GM12878 (cell line): ENCODE data around the gene EAF2. TPM values are rescaled to one million over a fixed set of nuclear protein-coding genes. Genes with fewer than 3 reads are reported as not detected.

Experiments used
- ATAC-seq: fragments of 200-7000 bp; cut with Tn5 transposase; 3 replicates; pipeline ENCODE4 v1.9.1; 2020; ENCODE audit warnings: mild to moderate bottlenecking, moderate library complexity
- BruUV-seq: library from RNA; stranded (reverse); fragments of 400-500 nt; replicated peaks from 2 replicates; lab custom pipeline; 2021; lab: Mats Ljungman, UMichigan
- CTCF ChIA-PET: fragments of 300-600 bp; sonication (Branson Sonifier 250); formaldehyde crosslinking; extraction: SDS; loops from one replicate; lab custom pipeline; 2021; ENCODE audit warnings: inconsistent platforms; lab: Yijun Ruan, JAX
- POLR2A ChIA-PET: fragments of 350-600 bp; formaldehyde crosslinking; extraction: SDS; loops from one replicate; lab custom pipeline; 2021; ENCODE audit warnings: inconsistent platforms; lab: Charles Lee
- RAD21 ChIA-PET: fragments of 300-600 bp; sonication (Branson Sonifier 250); formaldehyde crosslinking; loops from one replicate; lab custom pipeline; 2023; ENCODE audit warnings: antibody characterized with exemption; ENCODE audit not compliant: unreplicated experiment; lab: Charles Lee
- SMC1A ChIA-PET: fragments of 300-600 bp; sonication (Branson Sonifier 250); formaldehyde crosslinking; loops from one replicate; lab custom pipeline; 2023; ENCODE audit not compliant: unreplicated experiment, uncharacterized antibody; lab: Charles Lee
- DNase-seq: peaks from one replicate; pipeline ENCODE4 v3.0.0-alpha.2; 2011; ENCODE audit warnings: low read depth, low spot score
- FAIRE-seq: peaks from 3 replicates; lab custom pipeline; 2011; peaks lifted over from hg19 to GRCh38; lab: Jason Lieb, UNC
- H2AFZ ChIP-seq: 2 replicates; pipeline ENCODE4 v1.6.0; 2011; ENCODE audit warnings: low read depth, low read length, control low read depth; ENCODE audit not compliant: control insufficient read depth
- H3K27ac ChIP-seq: 2 replicates; pipeline ENCODE4 v1.5.1; 2011; ENCODE audit warnings: control low read depth; ENCODE audit not compliant: control insufficient read depth, insufficient read depth
- H3K27me3 ChIP-seq, 2 experiments: replicated peaks in 1 of 2; 2 replicates each; pipeline versions ENCODE4 v1.6.0 to v1.6.1; 2011; ENCODE audit warnings: low read length in 1 of 2; ENCODE audit not compliant: control insufficient read depth in 2 of 2, insufficient read depth in 2 of 2
- H3K36me3 ChIP-seq, 2 experiments: 2 replicates each; pipeline ENCODE4 v1.5.1; 2011; ENCODE audit warnings: low read length in 1 of 2; ENCODE audit not compliant: control insufficient read depth in 2 of 2, insufficient read depth in 2 of 2
- H3K4me1 ChIP-seq: 2 replicates; pipeline ENCODE4 v1.6.1; 2011; ENCODE audit warnings: mild to moderate bottlenecking, low read length, moderate library complexity, mixed read lengths; ENCODE audit not compliant: control insufficient read depth, insufficient read depth
- H3K4me2 ChIP-seq: 2 replicates; pipeline ENCODE4 v1.6.0; 2011; ENCODE audit warnings: control low read depth; ENCODE audit not compliant: control insufficient read depth, insufficient read depth
- H3K4me3 ChIP-seq: fragments of 200-600 bp; sonication (generic); 2 replicates; pipeline ENCODE4 v1.5.1; 2016
- H3K79me2 ChIP-seq: 2 replicates; pipeline ENCODE4 v1.6.0; 2011; ENCODE audit warnings: low read length; ENCODE audit not compliant: control insufficient read depth, insufficient read depth
- H3K9ac ChIP-seq: 2 replicates; pipeline ENCODE4 v1.8.0; 2011; ENCODE audit warnings: low read length, control low read depth, mixed read lengths; ENCODE audit not compliant: control insufficient read depth, insufficient read depth
- H3K9me3 ChIP-seq: replicated peaks from 3 replicates; pipeline ENCODE4 v1.5.1; 2011; ENCODE audit warnings: mild to moderate bottlenecking, low read length; ENCODE audit not compliant: control insufficient read depth, insufficient read depth
- H4K20me1 ChIP-seq: 2 replicates; pipeline ENCODE4 v1.6.0; 2011; ENCODE audit not compliant: control insufficient read depth, insufficient read depth
- ATF7 ChIP-seq: fragments of 450-650 bp; IDR thresholded peaks from 2 replicates; pipeline ENCODE4 v1.6.1; 2016; ENCODE audit warnings: low read depth, mild to moderate bottlenecking
- CBFB ChIP-seq: IDR thresholded peaks from 2 replicates; pipeline ENCODE4 v1.6.1; 2016; ENCODE audit warnings: antibody characterized with exemption, low read depth
- CREM ChIP-seq: IDR thresholded peaks from 2 replicates; pipeline ENCODE4 v1.6.1; 2014; ENCODE audit warnings: antibody characterized with exemption, low read depth
- HCFC1 ChIP-seq: fragments of 150-350 bp; IDR thresholded peaks from 2 replicates; pipeline ENCODE4 v1.6.1; 2014; ENCODE audit warnings: low read length
- HDAC6 ChIP-seq: fragments of 200-600 bp; sonication (generic); IDR thresholded peaks from one replicate; pipeline ENCODE4 v1.8.0; 2017; ENCODE audit warnings: antibody characterized with exemption; ENCODE audit not compliant: unreplicated experiment
- IKZF2 ChIP-seq, 2 experiments: fragments of 450-650 bp; IDR thresholded peaks; 2 replicates each; pipeline ENCODE4 v1.6.1; 2017; ENCODE audit warnings: mild to moderate bottlenecking in 2 of 2, moderate library complexity in 2 of 2
- IRF4 ChIP-seq: IDR thresholded peaks from 2 replicates; pipeline ENCODE4 v1.6.1; 2011; ENCODE audit warnings: low read depth, low read length
- JUND ChIP-seq: IDR thresholded peaks from 2 replicates; pipeline ENCODE4 v1.6.1; 2012; ENCODE audit warnings: low read depth, mild to moderate bottlenecking, low read length, improper control_type of control experiment, moderate library complexity
- MEF2A ChIP-seq: IDR thresholded peaks from 2 replicates; pipeline ENCODE4 v1.6.1; 2011; ENCODE audit warnings: low read depth, mild to moderate bottlenecking, low read length, moderate library complexity; ENCODE audit not compliant: insufficient read depth
- NFXL1 ChIP-seq: fragments of 450-650 bp; IDR thresholded peaks from 2 replicates; pipeline ENCODE4 v1.6.1; 2017; ENCODE audit warnings: antibody characterized with exemption, mild to moderate bottlenecking, borderline replicate concordance
- POLR2A ChIP-seq: IDR thresholded peaks from 2 replicates; pipeline ENCODE4 v1.6.1; 2011; ENCODE audit warnings: low read depth, mild to moderate bottlenecking, low read length
- SPI1 ChIP-seq: IDR thresholded peaks from 2 replicates; pipeline ENCODE4 v1.6.1; 2011; ENCODE audit warnings: low read depth, mild to moderate bottlenecking, low read length, moderate library complexity, borderline replicate concordance; ENCODE audit not compliant: insufficient read depth
- in situ Hi-C: fragments of 300-500 bp; cut with MboI; formaldehyde crosslinking; loops from 9 replicates; pipeline ENCODE4 v1.14.3; 2018; ENCODE audit warnings: mixed read lengths
- intact Hi-C: fragments of 100-400 bp; cut with micrococcal nuclease; formaldehyde crosslinking; loops from one replicate; pipeline ENCODE4 v1.14.2; 2022; ENCODE audit not compliant: unreplicated experiment
- polyA plus RNA-seq, 11 experiments: library from polyadenylated mRNA; depleted of rRNA in 4 of 11; unstranded in 6 of 11; stranded (reverse) in 5 of 11; fragments of >200 nt; fragmentation: Nextera tagmentation in 4 of 11; fragmentation: Illumina TruSeq in 1 of 11; extraction: Ambion mirVana in 4 of 11; extraction: Trizol in 1 of 11; gene quantifications; 1 replicate in 1 of 11; 2 replicates in 10 of 11; pipeline versions ENCODE4 v1.2.1 to v1.2.3, GENCODE V29; 2011 to 2016; ENCODE audit warnings: inconsistent platforms in 2 of 11, missing spikeins in 2 of 11, low read depth in 1 of 11
- total RNA-seq, 4 experiments: library from RNA; depleted of rRNA in 3 of 4; stranded (reverse); fragments of >200 nt in 3 of 4; fragmentation: Illumina TruSeq in 1 of 4; extraction: Trizol in 1 of 4; gene quantifications; 2 replicates each; pipeline versions ENCODE4 v1.2.1 to v1.2.3, GENCODE V29; 2013 to 2021
- TF ChIP-seq, protein P1 (sequence below): IDR thresholded peaks from 2 replicates; pipeline ENCODE4 v1.6.1; 2011; ENCODE audit warnings: mild to moderate bottlenecking, low read depth, low read length, moderate library complexity; ENCODE audit not compliant: insufficient replicate concordance
- TF ChIP-seq, protein P2 (sequence below): IDR thresholded peaks from 2 replicates; pipeline ENCODE4 v1.6.1; 2012; ENCODE audit warnings: low read depth, low read length, improper control_type of control experiment
- TF ChIP-seq, protein P3 (sequence below), 3 experiments: IDR thresholded peaks in 2 of 3; conservative IDR thresholded peaks in 1 of 3; 2 replicates each; pipeline ENCODE4 v1.5.1; 2011; ENCODE audit warnings: low read depth in 3 of 3, low read length in 3 of 3, mild to moderate bottlenecking in 3 of 3, control low read depth in 2 of 3, moderate library complexity in 2 of 3, inconsistent platforms in 1 of 3, mixed read lengths in 1 of 3; ENCODE audit not compliant: control insufficient read depth in 2 of 3, insufficient read depth in 1 of 3; ENCODE audit errors: extremely low read depth in 1 of 3
- TF ChIP-seq, protein P4 (sequence below): fragments of 450-650 bp; IDR thresholded peaks from 2 replicates; pipeline ENCODE4 v1.6.1; 2017; ENCODE audit warnings: borderline replicate concordance

Gene EAF2
- total and polyA plus RNA-seq, 10 of the 15 experiments (the other 5 are each of a cell fraction or from before 2014, with no cell fraction given) = 47.3 to 193 (median 72.2) TPM

DNA sequence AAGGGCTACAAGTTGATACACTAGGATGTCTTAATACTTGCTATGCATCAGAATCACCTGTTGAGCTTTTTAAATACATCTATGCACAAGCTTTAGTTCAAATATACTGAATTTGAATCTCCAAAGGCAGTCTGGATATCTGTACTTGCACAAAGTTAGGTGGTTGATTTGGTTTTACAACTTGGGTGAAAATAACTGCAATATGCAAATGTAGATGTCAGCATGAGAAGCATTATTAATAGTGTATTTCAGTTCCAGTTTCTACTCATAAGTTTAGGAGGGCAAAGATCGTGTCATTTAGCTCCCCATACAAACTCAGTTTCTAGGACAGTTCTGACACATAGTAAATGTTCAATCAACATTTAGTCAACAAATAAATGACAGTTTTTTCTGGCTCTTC is 25.8 kb upstream of the EAF2 start (continued):
- TF ChIP-seq JUND (no peak), ATF7 (peak; percentile 86), MEF2A (peak; percentile 87; the same call in 1 of the 2 replicates), NFXL1 (no peak), IKZF2 (IDR thresholded peaks at IDR 0.05) (peak in 1 of 2 experiments; percentile 36; a peak in 2 of 4 replicates), HDAC6 (no peak), POLR2A (no peak), CBFB (no peak)
- TF ChIP-seq, protein P1, sequence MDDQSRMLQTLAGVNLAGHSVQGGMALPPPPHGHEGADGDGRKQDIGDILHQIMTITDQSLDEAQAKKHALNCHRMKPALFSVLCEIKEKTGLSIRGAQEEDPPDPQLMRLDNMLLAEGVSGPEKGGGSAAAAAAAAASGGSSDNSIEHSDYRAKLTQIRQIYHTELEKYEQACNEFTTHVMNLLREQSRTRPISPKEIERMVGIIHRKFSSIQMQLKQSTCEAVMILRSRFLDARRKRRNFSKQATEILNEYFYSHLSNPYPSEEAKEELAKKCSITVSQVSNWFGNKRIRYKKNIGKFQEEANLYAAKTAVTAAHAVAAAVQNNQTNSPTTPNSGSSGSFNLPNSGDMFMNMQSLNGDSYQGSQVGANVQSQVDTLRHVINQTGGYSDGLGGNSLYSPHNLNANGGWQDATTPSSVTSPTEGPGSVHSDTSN = peak; percentile 68
- TF ChIP-seq, protein P2, sequence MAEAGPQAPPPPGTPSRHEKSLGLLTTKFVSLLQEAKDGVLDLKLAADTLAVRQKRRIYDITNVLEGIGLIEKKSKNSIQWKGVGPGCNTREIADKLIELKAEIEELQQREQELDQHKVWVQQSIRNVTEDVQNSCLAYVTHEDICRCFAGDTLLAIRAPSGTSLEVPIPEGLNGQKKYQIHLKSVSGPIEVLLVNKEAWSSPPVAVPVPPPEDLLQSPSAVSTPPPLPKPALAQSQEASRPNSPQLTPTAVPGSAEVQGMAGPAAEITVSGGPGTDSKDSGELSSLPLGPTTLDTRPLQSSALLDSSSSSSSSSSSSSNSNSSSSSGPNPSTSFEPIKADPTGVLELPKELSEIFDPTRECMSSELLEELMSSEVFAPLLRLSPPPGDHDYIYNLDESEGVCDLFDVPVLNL = no peak
- TF ChIP-seq, all 136 proteins: peak for 34

DNA sequence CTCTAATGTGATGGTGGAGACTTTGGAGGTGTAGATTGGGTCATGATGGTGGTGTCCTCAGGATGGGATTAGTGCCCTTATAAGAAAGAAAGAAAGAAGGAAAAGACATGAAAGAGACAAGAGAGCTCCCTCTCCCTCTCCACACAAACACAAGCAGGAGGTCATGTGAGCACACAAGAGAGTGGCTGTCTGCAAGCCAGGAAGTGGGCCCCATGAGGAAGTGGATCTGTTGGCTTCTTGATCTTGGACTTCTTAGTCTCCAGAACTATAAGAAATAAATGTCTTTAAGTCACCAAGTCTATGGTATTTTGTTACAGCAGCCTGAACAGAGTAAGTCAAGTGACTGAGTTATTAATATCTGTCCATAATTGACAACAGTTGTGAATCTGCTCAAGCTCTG is 17.3 kb upstream of the EAF2 start:
- Histone ChIP-seq H3K79me2 (peaks cover 18% of the 10 kb centered on the region), H3K4me1 (no peaks in the 10 kb centered on the region), H3K4me2 (no peak overlapping the region), H3K9me3 (peaks cover 19% of the 10 kb centered on the region), H2AFZ (no peak overlapping the region), H4K20me1 (no peaks in the 10 kb centered on the region), H3K27ac (no peak overlapping the region), H3K27me3 (no peaks in the 10 kb centered on the region), H3K36me3 (peaks cover 4 to 18% of the 10 kb centered on the region in 2 experiments), H3K9ac (no peak overlapping the region), H3K4me3 (no peak overlapping the region)
- BruUV-seq = no TSS peak
- no peak for DNase-seq
- ChIA-PET RAD21 (interaction anchor here (0.6 to 2.0 kb wide), 3 partner anchors 10 to 529 kb away, joined by 5 to 8 read pairs (median 5); no protein-coding TSS in a partner anchor), POLR2A (interaction anchor here (1.7 kb wide), 1 partner anchor 17 kb away, joined by 6 read pairs; the partner anchor contains the start of genes EAF2 and IQCB1), CTCF (interaction anchor here (0.6 to 1.5 kb wide), 3 partner anchors 15 to 86 kb away, joined by 3 to 4 read pairs (median 4); no protein-coding TSS in a partner anchor), SMC1A (interaction anchor here (0.7 to 1.7 kb wide), 5 partner anchors 9 to 81 kb away, joined by 3 to 14 read pairs (median 4); no protein-coding TSS in a partner anchor)
- in situ Hi-C loops (no loop called here), intact Hi-C loops (no loop called here)
- TF ChIP-seq, protein P3, sequence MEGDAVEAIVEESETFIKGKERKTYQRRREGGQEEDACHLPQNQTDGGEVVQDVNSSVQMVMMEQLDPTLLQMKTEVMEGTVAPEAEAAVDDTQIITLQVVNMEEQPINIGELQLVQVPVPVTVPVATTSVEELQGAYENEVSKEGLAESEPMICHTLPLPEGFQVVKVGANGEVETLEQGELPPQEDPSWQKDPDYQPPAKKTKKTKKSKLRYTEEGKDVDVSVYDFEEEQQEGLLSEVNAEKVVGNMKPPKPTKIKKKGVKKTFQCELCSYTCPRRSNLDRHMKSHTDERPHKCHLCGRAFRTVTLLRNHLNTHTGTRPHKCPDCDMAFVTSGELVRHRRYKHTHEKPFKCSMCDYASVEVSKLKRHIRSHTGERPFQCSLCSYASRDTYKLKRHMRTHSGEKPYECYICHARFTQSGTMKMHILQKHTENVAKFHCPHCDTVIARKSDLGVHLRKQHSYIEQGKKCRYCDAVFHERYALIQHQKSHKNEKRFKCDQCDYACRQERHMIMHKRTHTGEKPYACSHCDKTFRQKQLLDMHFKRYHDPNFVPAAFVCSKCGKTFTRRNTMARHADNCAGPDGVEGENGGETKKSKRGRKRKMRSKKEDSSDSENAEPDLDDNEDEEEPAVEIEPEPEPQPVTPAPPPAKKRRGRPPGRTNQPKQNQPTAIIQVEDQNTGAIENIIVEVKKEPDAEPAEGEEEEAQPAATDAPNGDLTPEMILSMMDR (IDR thresholded peaks at IDR 0.05 in 2 of 3, conservative IDR thresholded peaks at IDR 0.05 in 1 of 3; ENCODE audit: control insufficient read depth in 2 of 3, extremely low read depth in 1 of 3, insufficient read depth in 1 of 3, low read depth in 3 of 3, low read length in 3 of 3) = no peak
- TF ChIP-seq SPI1 = 0 out of 2 replicates have a peak, but pooled peaks have one; percentile 13
- no peak for TF ChIP-seq HCFC1
- TF ChIP-seq CREM = no peak
- no peak for TF ChIP-seq IRF4
- TF ChIP-seq, protein P4, sequence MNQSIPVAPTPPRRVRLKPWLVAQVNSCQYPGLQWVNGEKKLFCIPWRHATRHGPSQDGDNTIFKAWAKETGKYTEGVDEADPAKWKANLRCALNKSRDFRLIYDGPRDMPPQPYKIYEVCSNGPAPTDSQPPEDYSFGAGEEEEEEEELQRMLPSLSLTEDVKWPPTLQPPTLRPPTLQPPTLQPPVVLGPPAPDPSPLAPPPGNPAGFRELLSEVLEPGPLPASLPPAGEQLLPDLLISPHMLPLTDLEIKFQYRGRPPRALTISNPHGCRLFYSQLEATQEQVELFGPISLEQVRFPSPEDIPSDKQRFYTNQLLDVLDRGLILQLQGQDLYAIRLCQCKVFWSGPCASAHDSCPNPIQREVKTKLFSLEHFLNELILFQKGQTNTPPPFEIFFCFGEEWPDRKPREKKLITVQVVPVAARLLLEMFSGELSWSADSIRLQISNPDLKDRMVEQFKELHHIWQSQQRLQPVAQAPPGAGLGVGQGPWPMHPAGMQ = no peak
- ATAC-seq = no peak
- FAIRE-seq = no peak
